GM11168 (cell line): Measurements from ENCODE around the gene TMIE.

Experiments
- in situ Hi-C: fragments of 300-500 bp; cut with MboI; formaldehyde crosslinking; loops from one replicate; pipeline ENCODE4 v1.12.0; 2022; ENCODE audit warnings: low sequenced_read_pairs; ENCODE audit not compliant: unreplicated experiment

The TMIE gene

GRCh38 chr3:46701181-46701939, at the start of gene TMIE:
Gene TMIE (plus strand): TSS chr3:46701392. CDS start chr3:46701488, 96 bp downstream.
- in situ Hi-C loops: loop anchor here (25.0 kb wide), 2 partner anchors 311 to 661 kb away; no protein-coding TSS in a partner anchor

- in situ Hi-C loops: no loop called here
Observed at GRCh38 chr3:46655271-46655670, 45.9 kb upstream of the TMIE start.

GRCh38 chr3:46656778-46657556, 44.2 kb upstream of the TMIE start:
- in situ Hi-C loops: no loop called here

- in situ Hi-C loops: no loop called here
Observed at GRCh38 chr3:46659285-46659684, 41.9 kb upstream of the TMIE start.

- in situ Hi-C loops: no loop called here
Observed at GRCh38 chr3:46660003-46660402, 41.2 kb upstream of the TMIE start.

- in situ Hi-C loops: no loop called here
Observed at GRCh38 chr3:46660543-46661523, 40.4 kb upstream of the TMIE start.

- in situ Hi-C loops: no loop called here
Observed at GRCh38 chr3:46661776-46662766, 39.1 kb upstream of the TMIE start.

- in situ Hi-C loops: no loop called here
Observed at GRCh38 chr3:46662771-46663551, 38.2 kb upstream of the TMIE start.

- in situ Hi-C loops: no loop called here
Observed at GRCh38 chr3:46663591-46664135, 37.5 kb upstream of the TMIE start.

- in situ Hi-C loops: no loop called here
Observed at GRCh38 chr3:46664188-46664970, 36.8 kb upstream of the TMIE start.

GRCh38 chr3:46664971-46665762, 36.0 kb upstream of the TMIE start:
- in situ Hi-C loops: no loop called here

GRCh38 chr3:46665763-46666452, 35.3 kb upstream of the TMIE start:
- in situ Hi-C loops: no loop called here

GRCh38 chr3:46666453-46666845, 34.7 kb upstream of the TMIE start:
- in situ Hi-C loops: no loop called here

- in situ Hi-C loops: no loop called here
Observed at GRCh38 chr3:46667061-46667621, 34.1 kb upstream of the TMIE start.

- in situ Hi-C loops: no loop called here
Observed at GRCh38 chr3:46667657-46668056, 33.5 kb upstream of the TMIE start.

- in situ Hi-C loops: no loop called here
Observed at GRCh38 chr3:46668116-46668515, 33.1 kb upstream of the TMIE start.
